Osteocyte (in vitro differentiated cells): ENCODE results near the gene KIAA0586. TPM values are rescaled to one million over a fixed set of nuclear protein-coding genes. Genes with fewer than 3 reads are reported as not detected.

Experiments used
- DNase-seq: peaks from one replicate; pipeline ENCODE4 v3.0.0; 2021; ENCODE audit warnings: mixed read lengths; ENCODE audit not compliant: unreplicated experiment; ENCODE audit errors: extremely low spot score
- H3K27ac Mint-ChIP-seq: one replicate; pipeline ENCODE4 v1.8.0; 2021; ENCODE audit warnings: mild to moderate bottlenecking, mixed read lengths; ENCODE audit not compliant: unreplicated experiment
- H3K27me3 Mint-ChIP-seq: one replicate; pipeline ENCODE4 v1.8.0; 2021; ENCODE audit warnings: mixed read lengths; ENCODE audit not compliant: unreplicated experiment
- H3K36me3 Mint-ChIP-seq: one replicate; pipeline ENCODE4 v1.8.0; 2021; ENCODE audit warnings: mixed read lengths; ENCODE audit not compliant: unreplicated experiment
- H3K4me1 Mint-ChIP-seq: one replicate; pipeline ENCODE4 v1.8.0; 2021; ENCODE audit warnings: mixed read lengths; ENCODE audit not compliant: unreplicated experiment
- H3K4me3 Mint-ChIP-seq: one replicate; pipeline ENCODE4 v1.8.0; 2021; ENCODE audit warnings: mild to moderate bottlenecking, moderate library complexity, mixed read lengths; ENCODE audit not compliant: unreplicated experiment
- H3K9me3 Mint-ChIP-seq: one replicate; pipeline ENCODE4 v1.8.0; 2021; ENCODE audit warnings: mixed read lengths; ENCODE audit not compliant: unreplicated experiment
- total RNA-seq: library from RNA; stranded (reverse); gene quantifications from 2 replicates; pipeline ENCODE4 v1.2.1, GENCODE V29; 2021
- TF ChIP-seq, protein P1 (sequence below): fragments of 200-600 bp; sonication (generic); IDR thresholded peaks from 2 replicates; pipeline ENCODE4 v1.5.0; 2021; ENCODE audit warnings: antibody characterized with exemption, mild to moderate bottlenecking, moderate library complexity

The KIAA0586 gene
- total RNA-seq, 1 donor from 2014 or later, result 19.0 TPM

DNA sequence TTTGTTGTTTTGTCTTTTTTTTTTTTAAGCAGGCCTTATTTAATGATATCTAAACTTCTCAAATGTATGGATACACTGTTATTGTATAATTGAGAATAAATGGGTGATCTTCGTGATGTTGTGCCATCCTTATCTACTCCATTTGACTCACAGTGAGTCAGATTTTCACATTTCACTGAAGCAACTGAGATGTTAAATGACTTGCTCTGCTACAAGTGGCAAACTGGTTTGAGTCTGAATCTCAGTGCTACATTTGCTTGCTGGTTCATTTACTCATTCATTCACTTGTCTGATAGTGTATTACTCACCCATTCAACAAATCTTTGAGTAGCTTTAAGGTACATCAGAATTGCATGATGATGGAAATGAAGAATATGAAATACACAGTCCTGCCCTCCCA, 2.6 kb downstream of the KIAA0586 start:
- Mint-ChIP-seq H3K4me3 (no peak overlapping the region), H3K27ac (no peak overlapping the region), H3K4me1 (peaks cover 33% of the 10 kb centered on the region), H3K27me3 (no peaks in the 10 kb centered on the region), H3K9me3 (no peaks in the 10 kb centered on the region), H3K36me3 (peaks cover 6% of the 10 kb centered on the region)
- no peak for DNase-seq
- TF ChIP-seq, protein P1, sequence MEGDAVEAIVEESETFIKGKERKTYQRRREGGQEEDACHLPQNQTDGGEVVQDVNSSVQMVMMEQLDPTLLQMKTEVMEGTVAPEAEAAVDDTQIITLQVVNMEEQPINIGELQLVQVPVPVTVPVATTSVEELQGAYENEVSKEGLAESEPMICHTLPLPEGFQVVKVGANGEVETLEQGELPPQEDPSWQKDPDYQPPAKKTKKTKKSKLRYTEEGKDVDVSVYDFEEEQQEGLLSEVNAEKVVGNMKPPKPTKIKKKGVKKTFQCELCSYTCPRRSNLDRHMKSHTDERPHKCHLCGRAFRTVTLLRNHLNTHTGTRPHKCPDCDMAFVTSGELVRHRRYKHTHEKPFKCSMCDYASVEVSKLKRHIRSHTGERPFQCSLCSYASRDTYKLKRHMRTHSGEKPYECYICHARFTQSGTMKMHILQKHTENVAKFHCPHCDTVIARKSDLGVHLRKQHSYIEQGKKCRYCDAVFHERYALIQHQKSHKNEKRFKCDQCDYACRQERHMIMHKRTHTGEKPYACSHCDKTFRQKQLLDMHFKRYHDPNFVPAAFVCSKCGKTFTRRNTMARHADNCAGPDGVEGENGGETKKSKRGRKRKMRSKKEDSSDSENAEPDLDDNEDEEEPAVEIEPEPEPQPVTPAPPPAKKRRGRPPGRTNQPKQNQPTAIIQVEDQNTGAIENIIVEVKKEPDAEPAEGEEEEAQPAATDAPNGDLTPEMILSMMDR, result no peak

DNA sequence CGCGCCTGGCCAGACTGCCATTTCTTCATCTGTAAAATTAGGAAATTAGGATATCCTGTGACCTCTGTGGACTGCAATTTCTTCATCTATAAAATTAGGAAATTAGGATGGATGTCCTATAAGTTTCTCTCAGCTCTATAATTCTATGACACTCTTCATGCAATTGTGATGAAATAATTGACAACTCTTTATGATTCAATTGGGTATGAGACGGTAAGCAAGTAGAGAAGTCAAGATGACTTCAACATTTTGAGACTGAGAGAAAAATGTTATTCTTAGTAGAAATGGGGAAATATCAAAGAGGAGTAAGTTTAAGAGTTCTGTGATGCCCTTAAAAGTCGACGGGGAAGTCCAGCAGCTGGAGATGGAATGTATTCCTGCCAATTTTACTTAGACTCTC, 12.0 kb downstream of the KIAA0586 start:
- Mint-ChIP-seq H3K4me3 (no peak overlapping the region), H3K9me3 (no peaks in the 10 kb centered on the region), H3K4me1 (no peaks in the 10 kb centered on the region), H3K27me3 (no peaks in the 10 kb centered on the region), H3K36me3 (peaks cover 26% of the 10 kb centered on the region), H3K27ac (no peak overlapping the region)
- DNase-seq, result no peak
- TF ChIP-seq, protein P1, result no peak

DNA sequence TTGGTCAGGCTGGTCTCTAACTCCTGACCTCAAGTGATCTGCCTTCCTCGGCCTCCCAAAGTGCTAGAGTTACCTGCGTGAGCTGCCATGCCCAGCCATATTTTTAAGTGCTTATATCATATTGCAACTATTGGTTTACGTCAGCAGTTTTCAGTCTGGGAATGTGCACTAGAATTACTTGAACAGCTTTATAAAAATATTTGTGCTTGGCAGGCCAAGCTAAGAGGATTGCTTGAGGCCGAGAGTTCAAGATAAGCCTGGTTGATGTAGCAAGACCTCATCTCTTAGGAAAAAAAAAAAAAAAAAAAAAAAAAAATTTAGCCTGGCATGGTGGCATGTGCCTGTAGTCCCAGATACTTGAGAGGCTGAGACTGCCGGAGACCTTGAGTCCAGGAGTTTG, 17.1 kb downstream of the KIAA0586 start:
- no peak for DNase-seq
- TF ChIP-seq, protein P1, result no peak
- no peak overlapping the region for H3K27ac Mint-ChIP-seq
- H3K27me3 Mint-ChIP-seq, result no peaks in the 10 kb centered on the region
- H3K4me1 Mint-ChIP-seq, result no peaks in the 10 kb centered on the region
- no peaks in the 10 kb centered on the region for H3K9me3 Mint-ChIP-seq
- no peak overlapping the region for H3K4me3 Mint-ChIP-seq
- H3K36me3 Mint-ChIP-seq, result peaks cover 13% of the 10 kb centered on the region

DNA sequence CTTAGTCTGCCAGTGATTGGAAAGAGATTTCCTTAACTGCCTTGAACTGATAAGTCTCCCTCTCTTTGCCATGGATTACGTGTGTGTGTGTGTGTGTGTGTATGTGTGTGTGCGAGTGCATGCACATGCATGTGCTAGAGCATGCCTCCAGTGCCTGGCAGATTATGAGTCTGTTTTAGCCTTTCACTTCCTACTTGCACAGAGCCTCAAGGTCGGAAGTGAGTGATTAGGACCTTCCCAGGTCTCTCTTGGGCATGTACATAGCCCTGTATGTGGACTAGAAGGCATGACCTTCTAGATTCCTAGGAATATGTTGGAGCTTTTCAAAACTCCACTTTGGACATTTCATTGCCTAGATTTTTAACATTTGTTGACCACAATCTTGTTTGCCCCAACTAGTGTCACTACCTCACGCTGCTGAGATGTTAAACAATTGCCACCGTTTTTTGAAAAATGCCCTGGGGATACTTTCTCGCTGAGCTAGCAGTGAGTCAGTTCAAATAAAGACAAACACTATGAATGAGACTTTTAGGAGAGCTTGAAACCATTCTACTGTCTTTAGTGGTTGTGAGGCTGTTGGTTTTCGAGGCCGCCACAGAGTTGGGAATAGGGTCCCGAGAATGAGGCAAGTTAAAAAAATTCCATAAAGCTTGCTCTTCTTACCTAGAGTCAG, 28.2 kb downstream of the KIAA0586 start:
- TF ChIP-seq, protein P1, result no peak
- Mint-ChIP-seq H3K36me3 (peaks cover 33% of the 10 kb centered on the region), H3K27me3 (no peaks in the 10 kb centered on the region), H3K27ac (peak overlapping the region; percentile 56), H3K4me3 (no peak overlapping the region), H3K4me1 (peaks cover 14% of the 10 kb centered on the region), H3K9me3 (peaks cover 6% of the 10 kb centered on the region)
- no peak for DNase-seq

DNA sequence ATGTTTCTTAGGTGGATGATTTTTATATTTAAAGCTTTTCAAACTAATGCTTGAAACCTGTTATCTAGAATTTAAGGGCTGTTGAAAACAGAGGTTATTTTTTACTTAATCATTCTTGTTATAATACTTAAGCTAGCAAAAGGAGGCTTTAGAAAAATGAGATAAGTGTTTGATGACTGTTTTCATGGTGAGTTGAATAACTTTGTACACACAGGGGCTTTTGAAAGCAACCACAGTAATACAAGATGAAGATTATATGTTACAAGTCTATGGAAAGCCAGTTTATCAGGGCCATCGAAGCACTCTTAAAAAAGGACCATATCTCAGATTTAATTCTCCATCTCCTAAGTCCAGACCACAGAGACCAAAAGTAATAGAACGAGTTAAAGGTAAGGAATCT, 33.3 kb downstream of the KIAA0586 start:
- Mint-ChIP-seq H3K27me3 (no peaks in the 10 kb centered on the region), H3K36me3 (peaks cover 28% of the 10 kb centered on the region), H3K27ac (no peak overlapping the region), H3K9me3 (no peaks in the 10 kb centered on the region), H3K4me3 (no peak overlapping the region), H3K4me1 (peaks cover 9% of the 10 kb centered on the region)
- TF ChIP-seq, protein P1, result no peak
- DNase-seq, result no peak
